ENCODE measurements around the gene TBC1D22B.

GRCh38 chr6:37347177-37347576 lies 89.6 kb downstream of the TBC1D22B start:
- TF ChIP-seq CTCF (conservative IDR thresholded peaks at IDR 0.05; ENCODE audit: low read length) (no peak), EZH2phosphoT487 (IDR thresholded peaks at IDR 0.05; ENCODE audit: borderline replicate concordance) (no peak)

Measured in Loucy (cell line).